Coronary artery (tissue), 2 donors: ENCODE results near the gene VEPH1.

ENCODE experiments used
- DNase-seq: peaks from one replicate; pipeline ENCODE4 v3.0.0-alpha.2; 2017; ENCODE audit warnings: low spot score
- H3K27ac ChIP-seq, 2 donors: fragments of 200-600 bp; sonication (generic); one replicate each; pipeline ENCODE4 v1.5.1; 2016 to 2019
- H3K4me3 ChIP-seq: fragments of 200-600 bp; sonication (generic); 2 replicates; pipeline ENCODE4 v1.5.1; 2016; ENCODE audit warnings: mild to moderate bottlenecking, moderate library complexity
- CTCF ChIP-seq: fragments of 200-600 bp; sonication (generic); IDR thresholded peaks from one replicate; pipeline ENCODE4 v1.5.1; 2019; ENCODE audit warnings: antibody characterized with exemption

The VEPH1 gene

DNA sequence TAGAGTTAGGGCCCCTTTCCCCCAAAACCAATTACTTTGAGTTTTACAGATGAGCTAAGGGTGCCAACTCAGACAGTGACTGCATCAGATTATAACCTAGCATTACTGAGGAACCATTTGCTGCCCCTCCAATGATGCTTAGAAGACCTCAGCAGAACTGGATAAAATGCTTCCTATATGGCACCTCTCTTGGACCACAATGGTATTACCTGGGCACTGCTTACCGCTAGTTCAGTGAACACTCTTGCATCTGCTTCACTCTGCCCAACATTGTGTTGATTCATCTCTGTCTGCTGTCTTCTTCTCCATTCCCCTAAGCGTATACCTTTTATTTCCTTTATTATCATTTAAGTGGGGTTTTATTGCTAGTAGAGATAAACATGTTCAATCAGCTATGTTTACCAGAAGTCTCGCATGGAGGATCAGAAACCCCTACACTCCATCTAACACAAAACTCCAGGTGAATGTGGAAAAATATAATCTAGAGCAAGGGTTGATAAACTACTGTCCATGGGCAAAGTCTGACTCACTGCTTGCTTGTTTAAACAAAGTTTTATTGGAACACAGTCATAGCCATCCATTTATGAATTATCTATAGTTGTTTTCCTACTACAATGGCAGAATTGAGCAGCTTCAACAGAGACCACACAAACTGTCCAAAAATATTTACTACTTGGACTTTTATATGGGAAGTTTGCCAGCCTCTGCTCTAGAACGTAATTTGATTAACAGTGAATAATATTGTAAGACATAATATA lies 166.8 kb downstream of the VEPH1 start:
- DNase-seq: no peak
- Histone ChIP-seq H3K4me3 (no peak overlapping the region), H3K27ac (no peak overlapping the region)
- TF ChIP-seq CTCF: no peak

- Histone ChIP-seq H3K27ac (no peak overlapping the region), H3K4me3 (no peak overlapping the region)
- no peak for TF ChIP-seq CTCF
- no peak for DNase-seq
Measured at GRCh38 chr3:157335233-157336076, 167.8 kb downstream of the VEPH1 start.

GRCh38 chr3:157333551-157333991 lies 169.6 kb downstream of the VEPH1 start:
- H3K27ac ChIP-seq: no peak overlapping the region
- DNase-seq: no peak
- TF ChIP-seq CTCF: no peak
- no peak overlapping the region for H3K4me3 ChIP-seq

GRCh38 chr3:157330206-157330605 lies 173.0 kb downstream of the VEPH1 start:
- no peak overlapping the region for H3K4me3 ChIP-seq
- no peak for TF ChIP-seq CTCF
- no peak overlapping the region for H3K27ac ChIP-seq
- DNase-seq: no peak

GRCh38 chr3:157329551-157329950 lies 173.7 kb downstream of the VEPH1 start:
- TF ChIP-seq CTCF: no peak
- Histone ChIP-seq H3K4me3 (no peak overlapping the region), H3K27ac (no peak overlapping the region)
- DNase-seq: no peak

DNA sequence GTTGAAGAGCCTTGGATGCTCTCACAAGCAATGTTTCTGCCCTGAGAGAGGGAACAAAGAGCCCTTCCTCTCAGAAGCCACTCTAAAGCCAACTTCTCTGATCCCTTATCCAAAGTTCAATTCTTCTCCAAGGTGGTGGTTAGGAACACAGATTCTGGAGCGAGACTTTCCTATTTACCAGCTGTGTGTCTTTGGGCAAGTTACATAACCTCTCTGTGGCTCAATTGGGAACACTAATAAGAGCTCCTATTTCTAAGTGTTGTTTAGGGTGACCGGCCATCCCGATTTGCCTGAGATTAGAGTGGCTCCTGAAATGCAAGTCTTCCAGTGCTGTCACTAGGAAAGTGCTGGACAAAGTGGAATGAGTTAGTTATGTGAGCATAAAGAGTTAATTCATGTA lies 175.4 kb downstream of the VEPH1 start:
- TF ChIP-seq CTCF: no peak
- DNase-seq: no peak
- H3K27ac ChIP-seq: no peak overlapping the region

More for the DNA sequence above, 175.4 kb downstream of the VEPH1 start:
- H3K4me3 ChIP-seq: no peak overlapping the region
